PC-3 (cell line): ENCODE data around the gene CYP4F11. TPM values are rescaled to one million over a fixed set of nuclear protein-coding genes. Genes with fewer than 3 reads are reported as not detected.
"Not testable (repeated sequence)": the region's sequence is repeated elsewhere in the genome, so short reads cannot be mapped to it uniquely, and the experiment has no call there.

Experiments used
- ATAC-seq: fragments of 200-7000 bp; cut with Tn5 transposase; 2 replicates; pipeline ENCODE4 v1.9.1; 2020; ENCODE audit warnings: mild to moderate bottlenecking, moderate library complexity
- BruUV-seq: library from RNA; stranded (reverse); fragments of 400-500 nt; replicated peaks from 2 replicates; lab custom pipeline; 2021; lab: Mats Ljungman, UMichigan
- CTCF ChIA-PET: fragments of 300-600 bp; sonication (Branson Sonifier 250); formaldehyde crosslinking; loops from one replicate; lab custom pipeline; 2022; ENCODE audit warnings: antibody characterized with exemption; lab: Charles Lee
- POLR2A ChIA-PET: fragments of 300-600 bp; sonication (Branson Sonifier 250); formaldehyde crosslinking; loops from one replicate; lab custom pipeline; 2022; ENCODE audit warnings: antibody characterized with exemption; ENCODE audit not compliant: unreplicated experiment; lab: Charles Lee
- DNase-seq: peaks from one replicate; pipeline ENCODE4 v3.0.0-alpha.2; 2015
- H2AFZ ChIP-seq: fragments of 300-600 bp; sonication (generic); 2 replicates; pipeline ENCODE4 v1.6.0; 2016; ENCODE audit warnings: antibody characterized with exemption, low read length
- H3F3A ChIP-seq: fragments of 300-600 bp; sonication (generic); one replicate; pipeline ENCODE4 v1.6.0; 2017; ENCODE audit warnings: antibody characterized with exemption, low read length, control low read depth, mild to moderate bottlenecking; ENCODE audit not compliant: unreplicated experiment
- H3K27ac ChIP-seq: fragments of 300-600 bp; sonication (generic); 2 replicates; pipeline ENCODE4 v1.5.1; 2016; ENCODE audit warnings: mild to moderate bottlenecking, low read length
- H3K27me3 ChIP-seq: fragments of 300-600 bp; sonication (generic); 2 replicates; pipeline ENCODE4 v1.6.1; 2016; ENCODE audit warnings: low read length, mixed read lengths
- H3K36me3 ChIP-seq: fragments of 300-600 bp; sonication (generic); 2 replicates; pipeline ENCODE4 v1.6.1; 2016; ENCODE audit warnings: low read depth, mixed run types, low read length, mixed read lengths
- H3K4me1 ChIP-seq: fragments of 300-600 bp; sonication (generic); 2 replicates; pipeline ENCODE4 v1.5.1; 2016; ENCODE audit warnings: low read length; ENCODE audit not compliant: insufficient read depth
- H3K4me2 ChIP-seq: fragments of 300-600 bp; sonication (generic); 2 replicates; pipeline ENCODE4 v1.6.0; 2016; ENCODE audit warnings: low read length
- H3K4me3 ChIP-seq: fragments of 300-600 bp; sonication (generic); 2 replicates; pipeline ENCODE4 v1.5.1; 2016; ENCODE audit warnings: mild to moderate bottlenecking, low read length, mixed read lengths
- H3K79me2 ChIP-seq: fragments of 300-600 bp; sonication (generic); 2 replicates; pipeline ENCODE4 v1.6.1; 2017; ENCODE audit warnings: low read length, mixed read lengths
- H3K9ac ChIP-seq: fragments of 300-600 bp; sonication (generic); 2 replicates; pipeline ENCODE4 v1.6.0; 2016; ENCODE audit warnings: mild to moderate bottlenecking, low read length
- H3K9me2 ChIP-seq: fragments of 300-600 bp; sonication (generic); replicated peaks from 2 replicates; pipeline ENCODE4 v1.6.1; 2016; ENCODE audit warnings: mixed run types, low read length, mixed read lengths
- H3K9me3 ChIP-seq: fragments of 300-600 bp; sonication (generic); 2 replicates; pipeline ENCODE4 v1.6.1; 2016; ENCODE audit warnings: low read length, mixed read lengths
- H4K20me1 ChIP-seq: fragments of 300-600 bp; sonication (generic); 2 replicates; pipeline ENCODE4 v1.6.1; 2016; ENCODE audit warnings: low read length, mixed read lengths
- CTCF ChIP-seq: fragments of 300-600 bp; sonication (generic); conservative IDR thresholded peaks from 2 replicates; pipeline ENCODE4 v1.5.1; 2017; ENCODE audit warnings: antibody characterized with exemption, low read depth, mild to moderate bottlenecking, low read length
- EZH2 ChIP-seq: fragments of 300-600 bp; sonication (generic); IDR thresholded peaks from one replicate; pipeline ENCODE4 v1.6.1; 2017; ENCODE audit warnings: antibody characterized with exemption, mild to moderate bottlenecking, low read length; ENCODE audit not compliant: unreplicated experiment
- EZH2phosphoT487 ChIP-seq: fragments of 300-600 bp; sonication (generic); IDR thresholded peaks from 2 replicates; pipeline ENCODE4 v1.6.1; 2018; ENCODE audit warnings: mild to moderate bottlenecking, antibody characterized with exemption, low read length, borderline replicate concordance
- intact Hi-C: fragments of 100-400 bp; cut with micrococcal nuclease; formaldehyde crosslinking; loops from 2 replicates; pipeline ENCODE4 v1.9.0; 2023
- total RNA-seq: library from RNA; depleted of rRNA; stranded (reverse); fragments of >200 nt; gene quantifications from 2 replicates; pipeline ENCODE4 v1.2.3, GENCODE V29; 2014

The CYP4F11 gene
- total RNA-seq, 1 experiment from 2014 or later, result 0.11 TPM

- Histone ChIP-seq H2AFZ (no peak overlapping the region), H3K36me3 (no peaks in the 10 kb centered on the region), H3K9ac (no peak overlapping the region), H3K9me2 (no peaks in the 10 kb centered on the region), H3K4me2 (no peak overlapping the region), H4K20me1 (no peaks in the 10 kb centered on the region), H3K27ac (no peak overlapping the region), H3K27me3 (peaks cover 38% of the 10 kb centered on the region), H3K9me3 (no peaks in the 10 kb centered on the region), H3K4me1 (peaks cover 10% of the 10 kb centered on the region), H3F3A (no peaks in the 10 kb centered on the region), H3K79me2 (no peaks in the 10 kb centered on the region), H3K4me3 (no peak overlapping the region)
- ChIA-PET CTCF (no interaction called here), POLR2A (no interaction called here)
- intact Hi-C loops, result no loop called here
- ATAC-seq (no peak), DNase-seq (no peak)
- no TSS peak for BruUV-seq
- no peak for TF ChIP-seq EZH2
- no peak for TF ChIP-seq CTCF
- no peak for TF ChIP-seq EZH2phosphoT487
Observed at GRCh38 chr19:15977690-15978089, 43.4 kb upstream of the CYP4F11 start.

- Histone ChIP-seq H3K9me2 (no peaks in the 10 kb centered on the region), H2AFZ (no peak overlapping the region), H3K9ac (no peak overlapping the region), H3K4me1 (peaks cover 10% of the 10 kb centered on the region), H3K4me3 (no peak overlapping the region), H3K27me3 (peaks cover 38% of the 10 kb centered on the region), H3K79me2 (no peaks in the 10 kb centered on the region), H3K27ac (no peak overlapping the region), H3K4me2 (no peak overlapping the region), H3K9me3 (no peaks in the 10 kb centered on the region), H3F3A (no peaks in the 10 kb centered on the region), H3K36me3 (no peaks in the 10 kb centered on the region), H4K20me1 (no peaks in the 10 kb centered on the region)
- intact Hi-C loops, result no loop called here
- ChIA-PET CTCF (no interaction called here), POLR2A (no interaction called here)
- BruUV-seq, result no TSS peak
- DNase-seq, result no peak
- no peak for ATAC-seq
- TF ChIP-seq EZH2 (no peak), EZH2phosphoT487 (no peak), CTCF (no peak)
Observed at GRCh38 chr19:15976836-15977689, 42.7 kb upstream of the CYP4F11 start.

GRCh38 chr19:15974856-15975255, 40.5 kb upstream of the CYP4F11 start:
- no peaks in the 10 kb centered on the region for H3K36me3 ChIP-seq
- no peak overlapping the region for H2AFZ ChIP-seq
- intact Hi-C loops, result no loop called here
- CTCF ChIA-PET, result no interaction called here
- H3K9me2 ChIP-seq, result no peaks in the 10 kb centered on the region
- ATAC-seq (no peak), DNase-seq (no peak)
- H3K27ac ChIP-seq, result no peak overlapping the region
- TF ChIP-seq EZH2, result no peak
- TF ChIP-seq CTCF, result no peak
- no peak for TF ChIP-seq EZH2phosphoT487
- H3K4me2 ChIP-seq, result no peak overlapping the region
- no peaks in the 10 kb centered on the region for H3K79me2 ChIP-seq
- no peaks in the 10 kb centered on the region for H4K20me1 ChIP-seq
- POLR2A ChIA-PET, result no interaction called here
- H3K9ac ChIP-seq, result no peak overlapping the region
- no peak overlapping the region for H3K4me3 ChIP-seq
- no peaks in the 10 kb centered on the region for H3K9me3 ChIP-seq
- no peaks in the 10 kb centered on the region for H3K4me1 ChIP-seq
- no peaks in the 10 kb centered on the region for H3F3A ChIP-seq
- peaks cover 38% of the 10 kb centered on the region for H3K27me3 ChIP-seq
- no TSS peak for BruUV-seq

GRCh38 chr19:15972043-15972442, 37.7 kb upstream of the CYP4F11 start:
- CTCF ChIA-PET, intact Hi-C loops: not testable (repeated sequence)

More at GRCh38 chr19:15972043-15972442, 37.7 kb upstream of the CYP4F11 start:
- H3F3A ChIP-seq, H3K9me2 ChIP-seq, POLR2A ChIA-PET, H3K79me2 ChIP-seq, H2AFZ ChIP-seq, H3K9me3 ChIP-seq, H3K4me1 ChIP-seq, H3K36me3 ChIP-seq, ATAC-seq, H4K20me1 ChIP-seq, H3K4me2 ChIP-seq, H3K4me3 ChIP-seq, H3K27ac ChIP-seq, H3K9ac ChIP-seq, DNase-seq, BruUV-seq: not testable (repeated sequence)
- H3K27me3 ChIP-seq, result peaks cover 26% of the 10 kb centered on the region
